Neural cell (in vitro differentiated cells): ENCODE data around the gene PTCH1.

Experiments used
- EP300 ChIP-seq: fragments of 450-650 bp; conservative IDR thresholded peaks from 2 replicates; pipeline ENCODE4 v1.6.1; 2014; ENCODE audit warnings: antibody characterized with exemption, mild to moderate bottlenecking, moderate library complexity; ENCODE audit not compliant: poor library complexity, severe bottlenecking
- POLR2AphosphoS5 ChIP-seq: IDR thresholded peaks from 2 replicates; pipeline ENCODE4 v1.6.1; 2012
- REST ChIP-seq: IDR thresholded peaks from 2 replicates; pipeline ENCODE4 v1.6.1; 2012; ENCODE audit warnings: borderline replicate concordance
- SMC3 ChIP-seq: fragments of 450-650 bp; conservative IDR thresholded peaks from 2 replicates; pipeline ENCODE4 v1.6.1; 2014; ENCODE audit warnings: antibody characterized with exemption, mild to moderate bottlenecking, moderate library complexity; ENCODE audit not compliant: poor library complexity
- TF ChIP-seq, protein P1 (sequence below): fragments of 450-650 bp; IDR thresholded peaks from 2 replicates; pipeline ENCODE4 v1.5.1; 2014; ENCODE audit warnings: antibody characterized with exemption, mild to moderate bottlenecking, moderate library complexity; ENCODE audit not compliant: poor library complexity, severe bottlenecking

- TF ChIP-seq POLR2AphosphoS5 (no peak), EP300 (no peak), SMC3 (no peak), REST (no peak)
- TF ChIP-seq, protein P1, sequence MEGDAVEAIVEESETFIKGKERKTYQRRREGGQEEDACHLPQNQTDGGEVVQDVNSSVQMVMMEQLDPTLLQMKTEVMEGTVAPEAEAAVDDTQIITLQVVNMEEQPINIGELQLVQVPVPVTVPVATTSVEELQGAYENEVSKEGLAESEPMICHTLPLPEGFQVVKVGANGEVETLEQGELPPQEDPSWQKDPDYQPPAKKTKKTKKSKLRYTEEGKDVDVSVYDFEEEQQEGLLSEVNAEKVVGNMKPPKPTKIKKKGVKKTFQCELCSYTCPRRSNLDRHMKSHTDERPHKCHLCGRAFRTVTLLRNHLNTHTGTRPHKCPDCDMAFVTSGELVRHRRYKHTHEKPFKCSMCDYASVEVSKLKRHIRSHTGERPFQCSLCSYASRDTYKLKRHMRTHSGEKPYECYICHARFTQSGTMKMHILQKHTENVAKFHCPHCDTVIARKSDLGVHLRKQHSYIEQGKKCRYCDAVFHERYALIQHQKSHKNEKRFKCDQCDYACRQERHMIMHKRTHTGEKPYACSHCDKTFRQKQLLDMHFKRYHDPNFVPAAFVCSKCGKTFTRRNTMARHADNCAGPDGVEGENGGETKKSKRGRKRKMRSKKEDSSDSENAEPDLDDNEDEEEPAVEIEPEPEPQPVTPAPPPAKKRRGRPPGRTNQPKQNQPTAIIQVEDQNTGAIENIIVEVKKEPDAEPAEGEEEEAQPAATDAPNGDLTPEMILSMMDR = no peak
Observed at GRCh38 chr9:95496687-95497086, 20.1 kb downstream of the PTCH1 start.
